Endothelial cell of umbilical vein (primary cell): ENCODE measurements around the gene ITGB1. TPM values are rescaled to one million over a fixed set of nuclear protein-coding genes. Genes with fewer than 3 reads are reported as not detected.
"Not testable (repeated sequence)": the region's sequence is repeated elsewhere in the genome, so short reads cannot be mapped to it uniquely, and the experiment has no call there.

Experiments
- BruUV-seq: library from RNA; stranded (reverse); fragments of 400-500 nt; replicated peaks from 2 replicates; lab custom pipeline; 2021; lab: Mats Ljungman, UMichigan
- CTCF ChIA-PET: fragments of 300-600, 350-600 bp; sonication (Branson Sonifier 250); formaldehyde crosslinking; loops from one replicate; lab custom pipeline; 2021; ENCODE audit warnings: antibody characterized with exemption, inconsistent platforms; lab: Charles Lee
- POLR2A ChIA-PET: fragments of 300-600, 350-600 bp; sonication (Branson Sonifier 250); formaldehyde crosslinking; loops from one replicate; lab custom pipeline; 2021; ENCODE audit warnings: antibody characterized with exemption, inconsistent platforms; lab: Charles Lee
- DNase-seq: peaks from one replicate; pipeline ENCODE4 v3.0.0-alpha.2; 2011; ENCODE audit warnings: low read depth, low spot score
- FAIRE-seq: peaks from 2 replicates; lab custom pipeline; 2011; peaks lifted over from hg19 to GRCh38; lab: Jason Lieb, UNC
- H2AFZ ChIP-seq: 2 replicates; pipeline ENCODE4 v1.6.0; 2012; ENCODE audit warnings: low read depth, low read length, control low read depth, inconsistent platforms
- H3K27ac ChIP-seq: 2 replicates; pipeline ENCODE4 v1.5.1; 2011; ENCODE audit warnings: low read depth, mild to moderate bottlenecking, control low read depth, low read length, moderate library complexity; ENCODE audit not compliant: insufficient read depth
- H3K27me3 ChIP-seq, 2 experiments: 2 replicates each; pipeline versions ENCODE4 v1.6.0 to v1.6.1; 2011; ENCODE audit warnings: low read length in 2 of 2, mixed read lengths in 1 of 2; ENCODE audit not compliant: control insufficient read depth in 2 of 2, insufficient read depth in 2 of 2
- H3K36me3 ChIP-seq, 2 experiments: 2 replicates in 1 of 2; 3 replicates in 1 of 2; pipeline ENCODE4 v1.5.1; 2011; ENCODE audit warnings: low read length in 2 of 2, mild to moderate bottlenecking in 1 of 2, moderate library complexity in 1 of 2; ENCODE audit not compliant: control insufficient read depth in 2 of 2, insufficient read depth in 2 of 2; ENCODE audit errors: extremely low read depth in 1 of 2
- H3K4me1 ChIP-seq: 3 replicates; pipeline ENCODE4 v1.5.1; 2011; ENCODE audit warnings: mild to moderate bottlenecking, low read length; ENCODE audit not compliant: control insufficient read depth, insufficient read depth; ENCODE audit errors: extremely low read depth
- H3K4me2 ChIP-seq: 2 replicates; pipeline ENCODE4 v1.6.1; 2011; ENCODE audit warnings: low read length, control low read depth, mixed read lengths; ENCODE audit not compliant: insufficient read depth
- H3K4me3 ChIP-seq, 3 experiments: fragments of 200-600 bp in 1 of 3; sonication (generic), shearing (Covaris generic) in 1 of 3; replicated peaks in 1 of 3; 2 replicates each; pipeline ENCODE4 v1.5.1; 2011 to 2016; ENCODE audit warnings: control low read depth in 3 of 3, low read length in 3 of 3, mild to moderate bottlenecking in 2 of 3, inconsistent platforms in 1 of 3, low read depth in 1 of 3, moderate library complexity in 1 of 3; ENCODE audit not compliant: insufficient read depth in 1 of 3
- H3K79me2 ChIP-seq: 2 replicates; pipeline ENCODE4 v1.6.0; 2012; ENCODE audit warnings: low read length, inconsistent platforms; ENCODE audit not compliant: control insufficient read depth, insufficient read depth
- H3K9ac ChIP-seq: replicated peaks from 2 replicates; pipeline ENCODE3; 2011; ENCODE audit warnings: low read length, control low read depth; ENCODE audit not compliant: insufficient read depth; ENCODE audit errors: extremely low read depth
- H3K9me1 ChIP-seq: replicated peaks from 3 replicates; pipeline ENCODE4 v1.6.0; 2011; ENCODE audit warnings: mild to moderate bottlenecking, low read length; ENCODE audit not compliant: control insufficient read depth, insufficient read depth; ENCODE audit errors: extremely low read depth
- H3K9me3 ChIP-seq: replicated peaks from 2 replicates; pipeline ENCODE4 v1.5.1; 2012; ENCODE audit warnings: low read length, inconsistent platforms; ENCODE audit not compliant: control insufficient read depth, insufficient read depth
- H4K20me1 ChIP-seq: replicated peaks from 2 replicates; pipeline ENCODE3; 2011; ENCODE audit warnings: mild to moderate bottlenecking, low read length; ENCODE audit not compliant: control insufficient read depth, insufficient read depth; ENCODE audit errors: extremely low read depth
- CTCF ChIP-seq, 2 donors: IDR thresholded peaks; 1 replicate in 1 of 2; 2 replicates in 1 of 2; pipeline ENCODE4 v1.5.1; 2011; ENCODE audit warnings: low read length in 2 of 2, mild to moderate bottlenecking in 2 of 2, moderate library complexity in 2 of 2, control low read depth in 1 of 2, inconsistent platforms in 1 of 2, low read depth in 1 of 2; ENCODE audit not compliant: insufficient read depth in 1 of 2; ENCODE audit errors: extremely low read depth in 1 of 2
- EZH2 ChIP-seq: IDR thresholded peaks from 2 replicates; pipeline ENCODE4 v1.6.1; 2012; ENCODE audit warnings: borderline replicate concordance, low read depth, mild to moderate bottlenecking, moderate library complexity, low read length, inconsistent platforms; ENCODE audit not compliant: severe bottlenecking
- FOS ChIP-seq: IDR thresholded peaks from 2 replicates; pipeline ENCODE4 v1.6.1; 2011; ENCODE audit warnings: mild to moderate bottlenecking, low read length, moderate library complexity, borderline replicate concordance; ENCODE audit not compliant: insufficient read depth
- GATA2 ChIP-seq: IDR thresholded peaks from 2 replicates; pipeline ENCODE4 v1.7.0; 2011; ENCODE audit warnings: low read depth, mild to moderate bottlenecking, moderate library complexity, mixed read lengths, low read length; ENCODE audit not compliant: insufficient read length, insufficient read depth
- JUN ChIP-seq: IDR thresholded peaks from 2 replicates; pipeline ENCODE4 v1.6.1; 2011; ENCODE audit warnings: borderline replicate concordance, low read depth; ENCODE audit not compliant: insufficient read length, insufficient read depth
- MAX ChIP-seq: IDR thresholded peaks from 2 replicates; pipeline ENCODE4 v1.6.1; 2011; ENCODE audit not compliant: insufficient read depth, insufficient read length
- MYC ChIP-seq: IDR thresholded peaks from one replicate; pipeline ENCODE4 v1.6.1; 2011; ENCODE audit warnings: mild to moderate bottlenecking, low read depth, low read length
- POLR2A ChIP-seq: IDR thresholded peaks from 2 replicates; pipeline ENCODE4 v1.6.1; 2012; ENCODE audit warnings: low read depth, mild to moderate bottlenecking, control low read depth, low read length
- POLR2AphosphoS5 ChIP-seq: IDR thresholded peaks from 2 replicates; pipeline ENCODE4 v1.6.1; 2012; ENCODE audit warnings: low read depth, mild to moderate bottlenecking, control low read depth, low read length, moderate library complexity; ENCODE audit not compliant: insufficient read depth
- dilution Hi-C: fragments of 300-500 bp; cut with MboI; formaldehyde crosslinking; loops from one replicate; pipeline ENCODE4 v1.15.0; 2019; ENCODE audit warnings: low sequenced_read_pairs; ENCODE audit not compliant: extremely low pct_ligation_motif_present
- intact Hi-C: fragments of 100-400 bp; cut with micrococcal nuclease; formaldehyde crosslinking; loops from one replicate; pipeline ENCODE4 v1.10.0; 2022
- polyA plus RNA-seq, 4 experiments: library from polyadenylated mRNA; depleted of rRNA in 3 of 4; stranded (reverse) in 3 of 4; unstranded in 1 of 4; fragments of >200 nt; gene quantifications; 2 replicates each; pipeline versions ENCODE4 v1.2.1 to v1.2.3, GENCODE V29; 2011 to 2012; ENCODE audit warnings: missing spikeins in 1 of 4
- total RNA-seq: library from RNA; stranded (reverse); gene quantifications from 2 replicates; pipeline ENCODE4 v1.2.3, GENCODE V29; 2021

Gene ITGB1
- total and polyA plus RNA-seq, 2 donors (not counting 3 experiments of a cell fraction or from before 2014, with no cell fraction given): 424 to 1,147 TPM

- no peaks in the 10 kb centered on the region for H3K9me3 ChIP-seq
- no peak overlapping the region for H3K27ac ChIP-seq
- no peaks in the 10 kb centered on the region for H4K20me1 ChIP-seq
- POLR2A ChIA-PET: no interaction called here
- H2AFZ ChIP-seq: no peak overlapping the region
- intact Hi-C loops (no loop called here), dilution Hi-C loops (no loop called here)
- no peak overlapping the region for H3K4me2 ChIP-seq
- FAIRE-seq: no peak
- no peak for TF ChIP-seq POLR2A
- no peak for TF ChIP-seq CTCF (IDR thresholded peaks at IDR 0.05; ENCODE audit: extremely low read depth in 1 of 2, insufficient read depth in 1 of 2, low read depth in 1 of 2, low read length in 2 of 2)
- TF ChIP-seq JUN: no peak
- no peak for TF ChIP-seq MAX
- TF ChIP-seq MYC: no peak
- no peak for TF ChIP-seq GATA2
- TF ChIP-seq EZH2: no peak
- no peak for TF ChIP-seq FOS
- no peak for TF ChIP-seq POLR2AphosphoS5
- no TSS peak for BruUV-seq
- CTCF ChIA-PET: interaction anchor here (1.0 kb wide), 1 partner anchor 31 kb away, joined by 3 read pairs; no protein-coding TSS in a partner anchor
- peaks cover 45% of the 10 kb centered on the region for H3K4me1 ChIP-seq
- no peak for DNase-seq
- no peaks in the 10 kb centered on the region for H3K36me3 ChIP-seq
- H3K9me1 ChIP-seq: no peaks in the 10 kb centered on the region
- H3K27me3 ChIP-seq: no peaks in the 10 kb centered on the region
- H3K4me3 ChIP-seq: no peak overlapping the region
- H3K79me2 ChIP-seq: no peaks in the 10 kb centered on the region
- H3K9ac ChIP-seq: no peak overlapping the region
These were observed 21.0 kb upstream of the ITGB1 start for GRCh38 chr10:32979041-32979440.

DNA sequence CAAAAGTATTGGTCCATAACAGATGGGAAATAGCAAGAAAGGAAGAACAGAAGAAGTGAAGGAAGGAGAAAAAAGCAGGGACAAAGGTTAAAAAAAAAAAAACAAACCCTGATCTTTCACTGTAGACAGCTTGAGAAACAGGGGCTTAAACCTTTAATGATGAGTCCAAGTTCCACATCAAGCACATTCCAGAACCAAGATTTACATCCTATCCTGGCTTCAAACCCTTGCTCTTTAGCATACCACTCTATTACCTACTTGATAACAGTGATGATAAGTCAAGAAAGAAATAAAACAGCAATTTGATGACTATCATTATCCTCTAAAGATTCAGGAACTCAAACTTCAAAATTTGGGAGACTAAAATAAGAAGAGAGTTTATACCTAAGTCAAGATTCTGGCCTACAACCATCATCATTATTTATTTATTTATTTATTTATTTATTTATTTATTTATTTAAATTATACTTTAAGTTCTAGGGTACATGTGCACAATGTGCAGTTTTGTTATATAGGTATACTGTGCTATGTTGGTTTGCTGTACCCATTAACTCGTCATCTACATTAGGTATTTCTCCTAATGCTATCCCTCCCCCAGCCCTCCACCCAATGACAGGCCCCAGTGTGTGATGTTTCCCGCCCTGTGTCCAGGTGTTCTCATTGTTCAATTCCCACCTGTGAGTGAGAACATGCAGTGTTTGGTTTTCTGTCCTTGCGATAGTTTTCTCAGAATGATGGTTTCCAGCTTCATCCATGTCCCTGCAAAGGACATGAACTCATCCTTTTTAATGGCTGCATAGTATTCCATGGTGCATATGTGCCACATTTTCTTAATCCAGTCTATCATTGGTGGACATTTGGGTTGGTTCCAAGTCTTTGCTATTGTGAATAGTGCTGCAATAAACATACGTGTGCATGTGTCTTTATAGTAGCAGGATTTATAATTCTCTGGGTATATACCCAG lies 20.1 kb upstream of the ITGB1 start:
- H3K4me2 ChIP-seq, H3K9ac ChIP-seq, H4K20me1 ChIP-seq, H3K79me2 ChIP-seq, BruUV-seq, dilution Hi-C loops, H3K9me3 ChIP-seq, FAIRE-seq, H2AFZ ChIP-seq, H3K27ac ChIP-seq, DNase-seq, POLR2A ChIA-PET, H3K36me3 ChIP-seq, intact Hi-C loops, H3K27me3 ChIP-seq, H3K9me1 ChIP-seq, H3K4me3 ChIP-seq: not testable (repeated sequence)
- CTCF ChIA-PET: interaction anchor here (1.5 kb wide), 1 partner anchor 16 kb away, joined by 5 read pairs; no protein-coding TSS in a partner anchor
- H3K4me1 ChIP-seq: peaks cover 36% of the 10 kb centered on the region
